Mesendoderm (in vitro differentiated cells): ENCODE data around the gene SRR.

ENCODE experiments used
- DNase-seq: peaks from one replicate; pipeline ENCODE4 v3.0.0; 2013
- H2AK5ac ChIP-seq: 2 replicates; pipeline ENCODE4 v1.6.1; 2013; ENCODE audit warnings: low read length, inconsistent platforms
- H2BK120ac ChIP-seq: 2 replicates; pipeline ENCODE4 v1.6.1; 2013; ENCODE audit warnings: low read depth, mild to moderate bottlenecking, low read length, moderate library complexity, mixed read lengths
- H2BK15ac ChIP-seq: replicated peaks from 2 replicates; pipeline ENCODE4 v1.6.1; 2013; ENCODE audit warnings: low read depth, mild to moderate bottlenecking, moderate library complexity
- H2BK5ac ChIP-seq: 2 replicates; pipeline ENCODE4 v1.6.1; 2013; ENCODE audit warnings: low read length, inconsistent platforms
- H3K18ac ChIP-seq: 2 replicates; pipeline ENCODE4 v1.6.1; 2013; ENCODE audit warnings: mild to moderate bottlenecking, low read length, mixed read lengths
- H3K23ac ChIP-seq: one replicate; pipeline ENCODE4 v1.6.1; 2013; ENCODE audit warnings: low read length
- H3K27ac ChIP-seq: 2 replicates; pipeline ENCODE4 v1.5.1; 2013; ENCODE audit warnings: low read depth, mild to moderate bottlenecking, inconsistent platforms, low read length, moderate library complexity
- H3K27me3 ChIP-seq: 2 replicates; pipeline ENCODE4 v1.6.1; 2013; ENCODE audit warnings: low read length, control low read depth, mild to moderate bottlenecking, inconsistent platforms; ENCODE audit not compliant: insufficient read depth, poor library complexity
- H3K36me3 ChIP-seq: 2 replicates; pipeline ENCODE4 v1.6.1; 2013; ENCODE audit warnings: low read length, inconsistent platforms; ENCODE audit not compliant: control insufficient read depth, insufficient read depth
- H3K4ac ChIP-seq: one replicate; pipeline ENCODE4 v1.6.1; 2013; ENCODE audit warnings: low read depth, mild to moderate bottlenecking, low read length, moderate library complexity
- H3K4me1 ChIP-seq: 2 replicates; pipeline ENCODE4 v1.6.1; 2013; ENCODE audit warnings: low read depth, low read length, inconsistent platforms; ENCODE audit not compliant: control insufficient read depth
- H3K4me2 ChIP-seq: 2 replicates; pipeline ENCODE4 v1.6.1; 2013; ENCODE audit warnings: low read length
- H3K4me3 ChIP-seq: 2 replicates; pipeline ENCODE4 v1.5.1; 2013; ENCODE audit warnings: mild to moderate bottlenecking, low read length
- H3K56ac ChIP-seq: one replicate; pipeline ENCODE4 v1.6.1; 2013; ENCODE audit warnings: low read length
- H3K79me1 ChIP-seq: 2 replicates; pipeline ENCODE4 v1.6.1; 2013; ENCODE audit warnings: low read length, inconsistent platforms
- H3K79me2 ChIP-seq: 2 replicates; pipeline ENCODE4 v1.6.1; 2013; ENCODE audit warnings: mild to moderate bottlenecking, low read length; ENCODE audit not compliant: control insufficient read depth, insufficient read depth
- H3K9ac ChIP-seq: 2 replicates; pipeline ENCODE4 v1.6.1; 2013; ENCODE audit warnings: low read length, inconsistent platforms
- H4K5ac ChIP-seq: one replicate; pipeline ENCODE4 v1.6.1; 2013; ENCODE audit warnings: low read length
- H4K8ac ChIP-seq: one replicate; pipeline ENCODE4 v1.6.1; 2013; ENCODE audit warnings: low read depth, mild to moderate bottlenecking, control low read depth, low read length, moderate library complexity
- WGBS: extraction: QIAGEN DNeasy Blood & Tissue Kit; methylation state at CpG from one replicate; pipeline ENCODE4 v1.1.7; 2013; ENCODE audit warnings: low lambda C conversion rate, missing lambda C conversion rate; ENCODE audit not compliant: insufficient coverage; ENCODE audit errors: extremely low coverage; 5-methylcytosine and 5-hydroxymethylcytosine counted together

SRR gene

GRCh38 chr17:2343421-2343820 lies 39.7 kb downstream of the SRR start:
- Histone ChIP-seq H3K79me1 (no peaks in the 10 kb centered on the region), H4K8ac (no peak overlapping the region), H3K27me3 (no peaks in the 10 kb centered on the region), H3K36me3 (no peaks in the 10 kb centered on the region), H3K18ac (no peak overlapping the region), H3K4ac (no peak overlapping the region), H3K4me3 (no peak overlapping the region), H3K27ac (no peak overlapping the region), H3K4me2 (no peak overlapping the region), H4K5ac (no peak overlapping the region), H2AK5ac (no peak overlapping the region), H2BK15ac (no peak overlapping the region), H3K56ac (no peak overlapping the region), H2BK120ac (no peak overlapping the region), H3K9ac (no peak overlapping the region), H3K4me1 (no peaks in the 10 kb centered on the region), H3K23ac (no peak overlapping the region), H2BK5ac (no peak overlapping the region), H3K79me2 (no peaks in the 10 kb centered on the region)
- no CpG with 5 or more reads among the region's 5 CpGs for WGBS
- no peak for DNase-seq

- no peak overlapping the region for H2BK5ac ChIP-seq
- H3K4ac ChIP-seq = no peak overlapping the region
- no peak overlapping the region for H3K23ac ChIP-seq
- no peak overlapping the region for H3K18ac ChIP-seq
- no peak overlapping the region for H2AK5ac ChIP-seq
- H3K9ac ChIP-seq = no peak overlapping the region
- no peaks in the 10 kb centered on the region for H3K79me2 ChIP-seq
- no peaks in the 10 kb centered on the region for H3K79me1 ChIP-seq
- no peak overlapping the region for H2BK120ac ChIP-seq
- H2BK15ac ChIP-seq = no peak overlapping the region
- H3K4me2 ChIP-seq = no peak overlapping the region
- no peaks in the 10 kb centered on the region for H3K4me1 ChIP-seq
- H4K5ac ChIP-seq = no peak overlapping the region
- H3K4me3 ChIP-seq = no peak overlapping the region
- no peak overlapping the region for H3K27ac ChIP-seq
- no peaks in the 10 kb centered on the region for H3K36me3 ChIP-seq
- DNase-seq = no peak
- no CpG with 5 or more reads among the region's 10 CpGs for WGBS
- H3K56ac ChIP-seq = no peak overlapping the region
- no peaks in the 10 kb centered on the region for H3K27me3 ChIP-seq
- no peak overlapping the region for H4K8ac ChIP-seq
These were observed 40.8 kb downstream of the SRR start for GRCh38 chr17:2344528-2344927.

DNA sequence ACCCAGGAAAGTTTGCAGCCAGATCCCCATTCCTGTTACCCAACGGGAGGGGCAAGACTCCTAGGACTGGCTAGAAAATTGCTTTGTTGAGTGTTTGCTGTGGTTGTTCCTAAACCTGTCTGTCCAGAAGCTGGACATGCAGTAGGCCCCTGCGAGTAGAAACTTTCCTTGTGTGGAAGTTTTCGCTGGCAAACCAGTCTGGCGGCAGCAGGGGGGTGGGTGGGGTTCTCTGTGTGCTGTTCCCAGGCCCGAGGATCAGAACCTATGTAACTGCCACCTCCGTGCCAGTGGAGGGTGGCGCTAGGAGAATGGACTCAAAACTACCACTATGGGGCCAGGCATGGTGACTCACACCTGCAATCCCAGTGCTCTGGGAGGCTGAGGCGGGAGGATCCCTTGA lies 42.7 kb downstream of the SRR start:
- H3K4ac ChIP-seq = no peak overlapping the region
- H2BK5ac ChIP-seq = no peak overlapping the region
- no peaks in the 10 kb centered on the region for H3K36me3 ChIP-seq
- DNase-seq = no peak
- no peak overlapping the region for H3K18ac ChIP-seq
- H2AK5ac ChIP-seq = no peak overlapping the region
- H3K79me2 ChIP-seq = no peaks in the 10 kb centered on the region
- no peaks in the 10 kb centered on the region for H3K27me3 ChIP-seq
- no peak overlapping the region for H3K9ac ChIP-seq
- no CpG with 5 or more reads among the region's 8 CpGs for WGBS
- no peak overlapping the region for H4K8ac ChIP-seq
- H4K5ac ChIP-seq = no peak overlapping the region
- no peak overlapping the region for H3K56ac ChIP-seq
- no peak overlapping the region for H3K4me3 ChIP-seq
- H3K27ac ChIP-seq = no peak overlapping the region
- no peak overlapping the region for H3K23ac ChIP-seq
- no peak overlapping the region for H2BK15ac ChIP-seq
- no peaks in the 10 kb centered on the region for H3K79me1 ChIP-seq
- no peak overlapping the region for H3K4me2 ChIP-seq
- no peaks in the 10 kb centered on the region for H3K4me1 ChIP-seq
- no peak overlapping the region for H2BK120ac ChIP-seq

DNA sequence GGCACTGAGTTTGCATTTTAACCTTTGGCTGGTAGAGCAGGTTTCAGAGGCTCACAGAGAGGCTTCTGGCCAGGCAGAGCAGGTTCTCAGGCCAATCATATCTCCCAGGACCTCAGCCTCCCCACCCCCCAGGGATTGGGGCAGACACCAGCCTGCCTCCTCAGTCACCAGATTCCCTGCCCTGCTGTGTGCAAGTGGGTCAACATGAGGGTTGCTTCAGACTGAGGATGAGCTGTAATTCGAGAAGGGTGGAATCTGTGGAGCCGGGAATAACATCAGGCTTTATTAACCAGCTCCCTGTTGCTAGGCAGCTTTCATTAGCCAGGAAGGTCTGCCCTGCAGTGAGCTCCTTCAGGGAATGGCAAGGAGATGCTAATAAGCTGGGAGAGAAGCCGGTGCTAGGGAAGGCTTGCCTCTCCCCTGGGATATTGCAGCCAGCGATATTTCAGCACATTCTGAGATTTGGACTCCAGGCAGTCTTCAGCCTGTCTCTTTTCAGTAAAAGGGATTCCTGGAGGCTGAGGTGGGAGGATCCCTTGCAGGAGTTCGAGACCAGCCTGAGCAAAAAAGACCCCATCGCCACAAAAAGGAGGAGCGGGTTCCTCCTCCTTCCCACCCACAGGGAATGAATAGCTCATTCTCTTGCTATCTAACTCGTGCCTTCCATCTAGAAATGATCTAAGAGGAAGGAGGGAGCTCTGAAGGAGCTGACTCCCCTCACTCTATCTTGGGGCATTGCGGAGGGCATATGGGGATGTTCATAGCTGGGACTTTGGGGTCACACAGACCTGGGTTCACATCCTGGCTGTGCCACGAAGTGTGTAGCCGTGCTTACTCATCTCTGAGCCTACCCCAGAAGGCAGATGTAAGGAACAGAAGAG lies 44.3 kb downstream of the SRR start:
- Histone ChIP-seq H2BK5ac (no peak overlapping the region), H4K8ac (no peak overlapping the region), H3K4ac (no peak overlapping the region), H2BK15ac (no peak overlapping the region), H3K27ac (peak overlapping the region; percentile 68), H3K18ac (no peak overlapping the region), H3K27me3 (no peaks in the 10 kb centered on the region), H3K79me1 (no peaks in the 10 kb centered on the region), H3K36me3 (no peaks in the 10 kb centered on the region), H3K4me3 (no peak overlapping the region), H3K79me2 (no peaks in the 10 kb centered on the region), H3K4me1 (no peaks in the 10 kb centered on the region), H4K5ac (no peak overlapping the region), H3K4me2 (peak overlapping the region; percentile 9), H3K56ac (peak overlapping the region; percentile 45), H2BK120ac (no peak overlapping the region), H2AK5ac (no peak overlapping the region), H3K23ac (no peak overlapping the region), H3K9ac (peak overlapping the region; percentile 34)
- peak; percentile 99 for DNase-seq
- no CpG with 5 or more reads among the region's 11 CpGs for WGBS

DNA sequence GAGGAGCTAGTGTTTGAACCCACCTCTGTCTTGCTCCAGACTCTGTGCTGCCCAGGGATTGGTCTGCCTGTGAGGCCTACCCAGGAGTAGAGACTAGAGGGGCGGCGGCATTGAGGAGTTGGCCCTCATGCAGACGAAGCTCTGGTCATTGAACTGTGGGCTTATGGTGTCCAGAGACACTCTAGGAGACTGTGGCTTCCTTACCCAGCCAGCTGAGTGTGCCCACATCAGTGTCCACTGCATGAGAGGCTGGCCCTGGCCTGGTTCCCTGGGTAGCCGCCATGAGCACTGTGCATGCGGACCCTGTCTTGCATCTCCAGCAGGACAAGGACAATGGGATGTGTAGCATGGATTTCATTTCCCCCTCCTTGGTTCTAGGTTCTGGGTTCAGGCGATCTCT lies 47.5 kb downstream of the SRR start:
- Histone ChIP-seq H3K79me1 (no peaks in the 10 kb centered on the region), H2BK15ac (no peak overlapping the region), H3K36me3 (no peaks in the 10 kb centered on the region), H3K4me2 (no peak overlapping the region), H2AK5ac (no peak overlapping the region), H3K27me3 (no peaks in the 10 kb centered on the region), H3K4me1 (no peaks in the 10 kb centered on the region), H3K23ac (peak overlapping the region; percentile 45), H3K4ac (no peak overlapping the region), H3K27ac (no peak overlapping the region), H3K79me2 (no peaks in the 10 kb centered on the region), H3K18ac (no peak overlapping the region), H3K9ac (no peak overlapping the region), H3K56ac (no peak overlapping the region), H2BK5ac (no peak overlapping the region), H3K4me3 (no peak overlapping the region), H4K8ac (no peak overlapping the region), H2BK120ac (no peak overlapping the region), H4K5ac (no peak overlapping the region)
- WGBS = no CpG with 5 or more reads among the region's 6 CpGs
- no peak for DNase-seq

DNA sequence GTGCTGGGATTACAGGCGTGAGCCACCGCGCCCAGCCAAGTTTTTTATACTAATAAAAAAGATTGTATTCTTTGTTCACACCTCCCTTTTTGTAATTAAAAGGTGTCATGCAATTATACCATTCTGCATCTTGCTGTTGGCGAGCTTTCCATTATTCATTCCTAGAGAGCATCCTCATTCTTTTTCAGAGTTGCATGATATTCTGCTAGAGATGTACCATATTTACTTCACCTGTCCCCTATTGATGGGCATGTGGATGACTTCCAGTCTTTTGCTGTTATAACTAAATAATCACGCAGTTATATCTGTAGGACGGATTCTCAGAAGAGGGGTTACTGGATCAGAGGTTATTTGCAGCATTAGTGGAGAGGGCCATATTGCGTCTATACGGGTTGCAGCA lies 50.6 kb downstream of the SRR start:
- no peaks in the 10 kb centered on the region for H3K79me1 ChIP-seq
- no peaks in the 10 kb centered on the region for H3K27me3 ChIP-seq
- no peak overlapping the region for H3K23ac ChIP-seq
- no peak overlapping the region for H3K9ac ChIP-seq
- H2BK5ac ChIP-seq = no peak overlapping the region
- no peak overlapping the region for H4K8ac ChIP-seq
- no peak overlapping the region for H3K4ac ChIP-seq
- no peak overlapping the region for H3K56ac ChIP-seq
- no peaks in the 10 kb centered on the region for H3K36me3 ChIP-seq
- H2BK15ac ChIP-seq = no peak overlapping the region
- no peak overlapping the region for H3K18ac ChIP-seq
- no peak overlapping the region for H2BK120ac ChIP-seq
- H3K4me3 ChIP-seq = no peak overlapping the region
- no peak for DNase-seq
- H3K4me1 ChIP-seq = no peaks in the 10 kb centered on the region
- H3K4me2 ChIP-seq = no peak overlapping the region
- H4K5ac ChIP-seq = no peak overlapping the region
- no peak overlapping the region for H3K27ac ChIP-seq
- H2AK5ac ChIP-seq = no peak overlapping the region
- H3K79me2 ChIP-seq = no peaks in the 10 kb centered on the region
- WGBS = no CpG with 5 or more reads among the region's 8 CpGs
